ENCODE measurements around the gene ZNF365. TPM values are rescaled to one million over a fixed set of nuclear protein-coding genes. Genes with fewer than 3 reads are reported as not detected.
A peak's percentile ranks its signal among the peaks of the same experiment; 100 is the strongest.

The ZNF365 gene
- total and polyA plus RNA-seq, 2 of the 8 experiments (the other 6 are each of a cell fraction or from before 2014, with no cell fraction given), result 0.41 to 0.43 TPM

DNA sequence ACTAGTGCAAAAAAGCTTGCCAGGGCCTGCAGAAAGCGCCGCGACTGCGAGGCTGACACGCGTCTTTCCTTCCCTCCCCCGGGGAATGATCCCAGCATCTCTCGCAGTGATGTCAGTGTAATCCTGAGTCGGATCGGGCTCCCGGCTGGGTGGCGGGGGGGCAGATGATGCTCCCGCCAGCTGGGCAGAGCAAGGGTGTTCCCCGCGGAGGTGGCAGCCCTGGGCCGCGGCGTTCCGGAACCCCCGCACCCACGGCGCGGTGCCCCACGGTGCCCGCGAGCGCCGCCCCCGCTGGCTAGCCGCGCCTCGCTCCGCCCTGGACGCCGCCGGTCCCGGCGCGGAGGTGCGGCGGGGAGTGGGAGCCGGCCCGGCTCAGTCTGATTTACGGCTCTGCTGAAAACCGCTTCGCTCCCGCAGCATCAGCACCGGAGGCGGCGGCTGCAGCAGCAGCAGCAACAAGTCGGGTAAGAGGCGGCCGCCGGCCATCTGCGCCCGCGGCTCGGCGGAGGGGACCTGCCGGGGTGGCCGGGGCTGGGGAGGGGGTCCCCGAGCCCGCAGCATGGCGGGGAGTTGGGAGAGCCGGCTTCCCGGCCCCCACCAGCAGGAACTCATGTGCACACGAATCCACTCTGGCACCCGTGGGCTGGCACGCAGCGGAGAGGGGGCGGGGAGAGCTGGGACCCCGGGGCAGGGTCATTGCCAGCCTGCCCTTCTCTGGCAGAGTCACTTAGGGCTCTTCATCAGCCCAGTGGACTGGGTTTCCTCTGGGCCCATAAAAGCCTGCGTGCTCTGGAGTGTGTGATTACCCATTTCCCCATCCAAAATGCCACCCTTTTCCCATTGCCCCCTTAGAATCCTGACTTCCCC, at the start of gene ZNF365 (continued):
- TF ChIP-seq SUZ12 (IDR thresholded peaks at IDR 0.05; ENCODE audit: low read length) (peak; percentile 38; the same call in 1 of the 2 replicates), ASH2L (IDR thresholded peaks at IDR 0.05; ENCODE audit: low read length) (peak; percentile 37), KDM1A (IDR thresholded peaks at IDR 0.05; ENCODE audit: borderline replicate concordance, low read length) (peak; percentile 47; the same call in 1 of the 2 replicates), YY1 (IDR thresholded peaks at IDR 0.05; ENCODE audit: low read depth, low read length) (no peak), BRCA1 (IDR thresholded peaks at IDR 0.05; ENCODE audit: low read depth, low read length) (no peak), SP1 (IDR thresholded peaks at IDR 0.05; ENCODE audit: low read depth, low read length) (no peak), E2F6 (IDR thresholded peaks at IDR 0.05) (peak; percentile 56; the same call in 1 of the 2 replicates), SAP30 (IDR thresholded peaks at IDR 0.05; ENCODE audit: insufficient read depth, insufficient replicate concordance, low read length) (no peak)

Measured in H1 (cell line).